ENCODE data around the gene ALG13.

The ALG13 gene

GRCh38 chrX:111695297-111695880 lies 14.4 kb downstream of the ALG13 start:
- DNase-seq (ENCODE audit: low read depth): no peak
- H3K4me3 ChIP-seq (ENCODE audit: control insufficient read depth, low read depth, low read length): no peak overlapping the region
- TF ChIP-seq, protein P1, sequence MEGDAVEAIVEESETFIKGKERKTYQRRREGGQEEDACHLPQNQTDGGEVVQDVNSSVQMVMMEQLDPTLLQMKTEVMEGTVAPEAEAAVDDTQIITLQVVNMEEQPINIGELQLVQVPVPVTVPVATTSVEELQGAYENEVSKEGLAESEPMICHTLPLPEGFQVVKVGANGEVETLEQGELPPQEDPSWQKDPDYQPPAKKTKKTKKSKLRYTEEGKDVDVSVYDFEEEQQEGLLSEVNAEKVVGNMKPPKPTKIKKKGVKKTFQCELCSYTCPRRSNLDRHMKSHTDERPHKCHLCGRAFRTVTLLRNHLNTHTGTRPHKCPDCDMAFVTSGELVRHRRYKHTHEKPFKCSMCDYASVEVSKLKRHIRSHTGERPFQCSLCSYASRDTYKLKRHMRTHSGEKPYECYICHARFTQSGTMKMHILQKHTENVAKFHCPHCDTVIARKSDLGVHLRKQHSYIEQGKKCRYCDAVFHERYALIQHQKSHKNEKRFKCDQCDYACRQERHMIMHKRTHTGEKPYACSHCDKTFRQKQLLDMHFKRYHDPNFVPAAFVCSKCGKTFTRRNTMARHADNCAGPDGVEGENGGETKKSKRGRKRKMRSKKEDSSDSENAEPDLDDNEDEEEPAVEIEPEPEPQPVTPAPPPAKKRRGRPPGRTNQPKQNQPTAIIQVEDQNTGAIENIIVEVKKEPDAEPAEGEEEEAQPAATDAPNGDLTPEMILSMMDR (IDR thresholded peaks at IDR 0.05; ENCODE audit: control insufficient read depth, insufficient read depth, low read depth, low read length, missing control alignments): no peak

GRCh38 chrX:111719426-111720210 lies 38.6 kb downstream of the ALG13 start:
- DNase-seq (ENCODE audit: low read depth): no peak
- TF ChIP-seq, protein P1 (IDR thresholded peaks at IDR 0.05; ENCODE audit: control insufficient read depth, insufficient read depth, low read depth, low read length, missing control alignments): peak; percentile 32
- H3K4me3 ChIP-seq (ENCODE audit: control insufficient read depth, low read depth, low read length): no peak overlapping the region

GRCh38 chrX:111728096-111728495 lies 47.1 kb downstream of the ALG13 start:
- DNase-seq (ENCODE audit: low read depth): peak; percentile 7
- no peak overlapping the region for H3K4me3 ChIP-seq (ENCODE audit: control insufficient read depth, low read depth, low read length)
- TF ChIP-seq, protein P1 (IDR thresholded peaks at IDR 0.05; ENCODE audit: control insufficient read depth, insufficient read depth, low read depth, low read length, missing control alignments): no peak

DNA sequence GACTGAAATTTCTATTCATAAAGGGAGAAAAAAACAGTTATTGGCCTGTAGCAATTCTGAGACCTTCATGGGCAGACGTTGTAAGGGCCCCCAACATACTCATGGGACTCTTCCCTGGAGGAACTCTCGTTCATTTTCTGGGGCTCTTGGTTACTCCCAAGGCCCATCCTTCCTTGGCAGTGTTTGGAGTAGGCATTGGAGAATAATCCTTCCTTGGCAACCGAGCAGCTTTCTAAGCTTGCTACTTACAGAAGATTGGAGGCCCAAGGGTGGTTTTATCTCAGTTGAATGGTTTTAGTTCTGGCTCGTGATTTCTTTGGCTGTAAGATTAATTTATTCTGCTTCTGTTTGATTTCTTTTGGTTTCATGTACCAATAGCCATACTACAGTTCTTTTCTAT lies 50.4 kb downstream of the ALG13 start:
- no peak for DNase-seq (ENCODE audit: low read depth)
- TF ChIP-seq, protein P1 (IDR thresholded peaks at IDR 0.05; ENCODE audit: control insufficient read depth, insufficient read depth, low read depth, low read length, missing control alignments): no peak
- H3K4me3 ChIP-seq (ENCODE audit: control insufficient read depth, low read depth, low read length): no peak overlapping the region

GRCh38 chrX:111736571-111736970 lies 55.6 kb downstream of the ALG13 start:
- H3K4me3 ChIP-seq (ENCODE audit: control insufficient read depth, low read depth, low read length): no peak overlapping the region
- DNase-seq (ENCODE audit: low read depth): no peak
- TF ChIP-seq, protein P1 (IDR thresholded peaks at IDR 0.05; ENCODE audit: control insufficient read depth, insufficient read depth, low read depth, low read length, missing control alignments): no peak

GRCh38 chrX:111742018-111742417 lies 61.0 kb downstream of the ALG13 start:
- TF ChIP-seq, protein P1 (IDR thresholded peaks at IDR 0.05; ENCODE audit: control insufficient read depth, insufficient read depth, low read depth, low read length, missing control alignments): no peak
- DNase-seq (ENCODE audit: low read depth): no peak
- no peak overlapping the region for H3K4me3 ChIP-seq (ENCODE audit: control insufficient read depth, low read depth, low read length)
